Activated CD4-positive, alpha-beta T cell treated with anti-CD3 and anti-CD28 coated beads, Interleukin-2, amount 50 U/mL, for 24 hours (primary cell): ENCODE data around the gene ALDH4A1.
"Not testable (repeated sequence)": the region's sequence is repeated elsewhere in the genome, so short reads cannot be mapped to it uniquely, and the experiment has no call there.

Experiments
- DNase-seq, 2 donors: peaks; one replicate each; pipeline ENCODE4 v3.0.0-alpha.2; 2020; ENCODE audit warnings: low read depth in 1 of 2, low spot score in 1 of 2

ALDH4A1 gene

DNA sequence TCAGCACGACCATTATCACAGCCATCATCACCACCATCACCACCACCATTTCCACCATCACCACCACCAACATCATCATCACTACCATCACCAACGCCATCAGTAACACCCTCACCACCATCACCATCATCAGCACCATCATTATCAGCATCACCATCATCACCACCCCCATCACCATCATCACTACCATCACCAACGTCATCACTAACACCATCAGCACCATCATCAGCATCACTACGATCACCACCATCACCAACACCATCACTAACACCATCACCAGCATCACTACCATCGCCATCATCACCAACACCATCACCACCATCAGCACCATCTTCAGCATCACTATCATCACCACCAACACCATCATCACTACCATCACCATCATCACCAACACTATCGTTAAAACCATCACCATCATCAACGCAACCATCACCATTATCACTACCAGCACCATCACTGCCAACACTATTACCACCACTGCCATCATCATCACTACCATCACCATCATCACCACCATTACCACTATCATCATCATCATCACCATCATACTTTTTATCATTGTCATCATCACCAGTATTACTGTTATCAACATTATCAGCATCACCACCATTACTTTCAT, 44.2 kb downstream of the ALDH4A1 start:
- DNase-seq = no peak

- no peak for DNase-seq
Measured at GRCh38 chr1:18856435-18856834, 45.9 kb downstream of the ALDH4A1 start.

DNA sequence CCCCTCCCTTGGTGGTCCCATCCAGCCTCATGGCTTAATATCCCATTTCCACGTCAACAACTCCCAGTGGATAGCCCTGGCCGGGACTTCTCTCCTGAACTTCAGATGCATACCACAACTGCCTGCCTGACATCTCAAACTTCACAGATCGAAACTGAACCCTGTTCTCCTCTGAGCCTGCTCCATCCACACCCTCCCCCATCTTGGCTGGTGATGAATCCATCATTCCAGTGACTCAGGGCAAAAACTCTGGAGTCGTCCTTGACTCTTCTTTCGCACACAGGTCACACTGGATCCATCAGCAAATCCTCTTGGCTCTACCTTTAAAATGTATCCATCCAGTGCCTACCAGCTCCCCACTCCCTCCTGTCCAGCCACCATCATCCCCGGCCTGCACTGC, 46.8 kb downstream of the ALDH4A1 start:
- DNase-seq = no peak

GRCh38 chr1:18854331-18855025, 47.9 kb downstream of the ALDH4A1 start:
- no peak for DNase-seq

GRCh38 chr1:18852501-18852900, 49.9 kb downstream of the ALDH4A1 start:
- no peak for DNase-seq

DNA sequence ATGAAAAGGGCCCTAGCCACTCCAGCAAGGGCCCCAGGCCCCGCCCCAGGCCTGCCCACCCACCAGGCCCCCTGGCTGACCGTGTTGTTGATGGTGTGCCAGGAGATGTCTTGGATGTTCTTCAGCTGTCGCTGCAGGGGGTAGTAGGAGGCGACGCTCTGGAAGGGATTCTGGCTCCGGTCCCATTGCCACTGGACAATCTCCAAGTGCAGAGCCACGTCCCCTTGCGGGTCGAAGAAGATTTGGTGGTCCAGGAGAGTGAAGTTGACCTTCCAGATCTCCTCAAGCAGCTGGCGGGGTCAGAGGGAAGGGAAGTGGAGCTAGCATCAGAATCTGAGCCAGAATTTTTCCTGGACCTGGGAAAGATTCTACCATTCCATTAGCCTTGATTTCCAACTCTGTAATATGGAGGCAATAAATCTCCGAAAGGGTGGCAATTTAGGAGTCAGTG, 53.1 kb downstream of the ALDH4A1 start:
- DNase-seq = no peak

GRCh38 chr1:18847723-18848122, 54.6 kb downstream of the ALDH4A1 start:
- not testable (repeated sequence) for DNase-seq

GRCh38 chr1:18840145-18840544, 62.2 kb downstream of the ALDH4A1 start:
- no peak for DNase-seq

- DNase-seq = no peak
Measured at GRCh38 chr1:18836654-18837053, 65.7 kb downstream of the ALDH4A1 start.

- not testable (repeated sequence) for DNase-seq
Measured at GRCh38 chr1:18832319-18832718, 70.0 kb downstream of the ALDH4A1 start.

DNA sequence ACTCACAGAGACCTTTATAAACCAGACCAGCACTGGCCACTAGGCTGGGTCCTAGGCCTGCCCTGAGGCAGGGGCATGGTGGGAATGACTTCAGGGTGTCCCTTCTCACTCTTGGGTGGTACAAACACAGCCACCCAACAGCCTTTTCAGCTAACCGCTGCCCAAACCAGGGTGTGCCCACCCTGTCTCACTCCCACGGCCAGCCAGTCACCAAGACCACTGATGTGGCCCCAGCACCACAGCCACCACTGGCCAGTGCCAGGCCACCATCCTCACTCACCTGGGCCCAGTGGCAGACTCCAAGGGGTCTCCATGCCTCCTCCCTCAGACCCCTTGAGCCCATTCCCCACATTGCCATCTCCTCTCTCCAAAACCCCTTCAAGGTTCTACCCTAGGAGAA, 70.7 kb downstream of the ALDH4A1 start:
- no peak for DNase-seq

GRCh38 chr1:18830596-18830995, 71.8 kb downstream of the ALDH4A1 start:
- DNase-seq = no peak

DNA sequence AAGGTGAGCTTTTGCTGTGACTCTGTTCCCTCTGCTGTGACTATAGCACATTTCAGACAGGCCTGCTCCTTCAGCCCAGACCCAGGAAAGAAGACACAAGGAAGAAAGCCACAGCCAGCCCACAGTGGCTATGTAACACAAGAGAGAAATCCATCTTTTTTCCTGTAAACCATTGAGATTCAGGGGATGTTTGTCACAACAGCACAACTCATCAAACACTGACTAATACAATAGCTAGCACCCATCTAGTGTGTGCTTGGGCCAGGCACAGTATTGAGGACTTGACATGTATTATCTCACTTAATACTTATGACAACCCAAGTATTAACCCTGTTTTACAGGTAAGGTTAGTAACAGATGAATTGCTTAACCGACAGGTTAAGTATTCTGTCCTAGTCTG, 72.7 kb downstream of the ALDH4A1 start:
- DNase-seq = no peak

GRCh38 chr1:18828224-18828623, 74.1 kb downstream of the ALDH4A1 start:
- DNase-seq = no peak

DNA sequence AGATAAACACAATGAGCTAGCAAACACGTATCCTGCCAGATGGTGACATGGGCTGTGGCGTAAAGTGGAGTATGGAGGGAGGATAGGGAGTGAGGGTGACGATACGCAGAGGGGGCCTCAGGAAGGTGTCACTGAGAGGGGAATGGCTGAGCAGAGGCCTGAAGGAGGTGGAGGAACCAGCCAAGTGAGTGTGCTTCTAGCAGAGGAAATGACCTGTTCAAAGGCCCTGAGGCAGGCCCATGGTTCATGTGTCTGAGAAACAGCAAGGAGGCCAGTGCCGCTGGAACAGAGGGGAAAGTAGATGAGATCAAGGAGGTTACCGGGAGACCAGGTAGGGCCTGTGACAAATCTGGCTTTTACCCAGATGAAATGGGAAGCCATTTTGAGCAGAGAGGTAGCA, 78.9 kb downstream of the ALDH4A1 start:
- no peak for DNase-seq
